Hematopoietic multipotent progenitor cell treated with erythropoietin and hydrocortisone succinate and interleukin-3 and kit ligand, for 6 days (in vitro differentiated cells): ENCODE measurements around the gene ANK3.
A peak's percentile ranks its signal among the peaks of the same experiment; 100 is the strongest.
"Not testable (repeated sequence)": the region's sequence is repeated elsewhere in the genome, so short reads cannot be mapped to it uniquely, and the experiment has no call there.

Source experiments
- DNase-seq: peaks from one replicate; pipeline ENCODE4 v3.0.0-alpha.2; 2015

Gene ANK3

GRCh38 chr10:60299961-60300883 lies 89.5 kb downstream of the ANK3 start:
- DNase-seq: no peak

- DNase-seq: no peak
These were observed 90.3 kb downstream of the ANK3 start for GRCh38 chr10:60299390-60299778.

GRCh38 chr10:60298408-60299389 lies 91.0 kb downstream of the ANK3 start:
- no peak for DNase-seq

GRCh38 chr10:60296073-60296472 lies 93.6 kb downstream of the ANK3 start:
- no peak for DNase-seq

GRCh38 chr10:60295028-60295937 lies 94.4 kb downstream of the ANK3 start:
- no peak for DNase-seq

GRCh38 chr10:60293581-60294175 lies 96.0 kb downstream of the ANK3 start:
- no peak for DNase-seq

- DNase-seq: no peak
These were observed 96.7 kb downstream of the ANK3 start for GRCh38 chr10:60292998-60293397.

- not testable (repeated sequence) for DNase-seq
These were observed 97.1 kb downstream of the ANK3 start for GRCh38 chr10:60292536-60292935.

GRCh38 chr10:60291344-60291930 lies 98.2 kb downstream of the ANK3 start:
- DNase-seq: no peak

GRCh38 chr10:60290558-60290957 lies 99.1 kb downstream of the ANK3 start:
- no peak for DNase-seq

- no peak for DNase-seq
These were observed 99.9 kb downstream of the ANK3 start for GRCh38 chr10:60289800-60290199.

GRCh38 chr10:60288256-60288655 lies 101.4 kb downstream of the ANK3 start:
- no peak for DNase-seq

- DNase-seq: no peak
These were observed 103.1 kb downstream of the ANK3 start for GRCh38 chr10:60286559-60286958.

- no peak for DNase-seq
These were observed 106.3 kb downstream of the ANK3 start for GRCh38 chr10:60283397-60283796.

GRCh38 chr10:60282771-60283353 lies 106.8 kb downstream of the ANK3 start:
- peak; percentile 58 for DNase-seq

GRCh38 chr10:60281792-60282353 lies 107.8 kb downstream of the ANK3 start:
- DNase-seq: no peak

GRCh38 chr10:60281331-60281730 lies 108.3 kb downstream of the ANK3 start:
- DNase-seq: no peak

- DNase-seq: no peak
These were observed 109.2 kb downstream of the ANK3 start for GRCh38 chr10:60280475-60280874.

GRCh38 chr10:60277656-60278055 lies 112.0 kb downstream of the ANK3 start:
- no peak for DNase-seq

GRCh38 chr10:60276232-60276631 lies 113.4 kb downstream of the ANK3 start:
- no peak for DNase-seq
